GM12878 (cell line): ENCODE measurements around the gene ANKRD1.

Experiments
- ATF7 ChIP-seq: fragments of 450-650 bp; IDR thresholded peaks from 2 replicates; pipeline ENCODE4 v1.6.1; 2016; ENCODE audit warnings: low read depth, mild to moderate bottlenecking
- JUND ChIP-seq: IDR thresholded peaks from 2 replicates; pipeline ENCODE4 v1.6.1; 2012; ENCODE audit warnings: low read depth, mild to moderate bottlenecking, low read length, improper control_type of control experiment, moderate library complexity
- NFIC ChIP-seq: IDR thresholded peaks from 2 replicates; pipeline ENCODE4 v1.6.1; 2012; ENCODE audit warnings: low read depth, mild to moderate bottlenecking, inconsistent platforms, low read length, moderate library complexity
- POLR2AphosphoS5 ChIP-seq: IDR thresholded peaks from 2 replicates; pipeline ENCODE4 v1.6.1; 2011; ENCODE audit warnings: mild to moderate bottlenecking, low read length, inconsistent platforms
- TF ChIP-seq, protein P1 (sequence below): IDR thresholded peaks from 2 replicates; pipeline ENCODE4 v1.6.1; 2011; ENCODE audit warnings: low read depth, low read length, improper control_type of control experiment, borderline replicate concordance
- TF ChIP-seq, protein P2 (sequence below): IDR thresholded peaks from 2 replicates; pipeline ENCODE4 v1.6.1; 2012; ENCODE audit warnings: low read depth, low read length, improper control_type of control experiment
- TF ChIP-seq, protein P3 (sequence below), 3 experiments: IDR thresholded peaks in 2 of 3; conservative IDR thresholded peaks in 1 of 3; 2 replicates each; pipeline ENCODE4 v1.5.1; 2011; ENCODE audit warnings: low read depth in 3 of 3, low read length in 3 of 3, mild to moderate bottlenecking in 3 of 3, control low read depth in 2 of 3, moderate library complexity in 2 of 3, inconsistent platforms in 1 of 3, mixed read lengths in 1 of 3; ENCODE audit not compliant: control insufficient read depth in 2 of 3, insufficient read depth in 1 of 3; ENCODE audit errors: extremely low read depth in 1 of 3
- TF ChIP-seq, protein P4 (sequence below): fragments of 450-650 bp; IDR thresholded peaks from 2 replicates; pipeline ENCODE4 v1.6.1; 2017; ENCODE audit warnings: mild to moderate bottlenecking, moderate library complexity

DNA sequence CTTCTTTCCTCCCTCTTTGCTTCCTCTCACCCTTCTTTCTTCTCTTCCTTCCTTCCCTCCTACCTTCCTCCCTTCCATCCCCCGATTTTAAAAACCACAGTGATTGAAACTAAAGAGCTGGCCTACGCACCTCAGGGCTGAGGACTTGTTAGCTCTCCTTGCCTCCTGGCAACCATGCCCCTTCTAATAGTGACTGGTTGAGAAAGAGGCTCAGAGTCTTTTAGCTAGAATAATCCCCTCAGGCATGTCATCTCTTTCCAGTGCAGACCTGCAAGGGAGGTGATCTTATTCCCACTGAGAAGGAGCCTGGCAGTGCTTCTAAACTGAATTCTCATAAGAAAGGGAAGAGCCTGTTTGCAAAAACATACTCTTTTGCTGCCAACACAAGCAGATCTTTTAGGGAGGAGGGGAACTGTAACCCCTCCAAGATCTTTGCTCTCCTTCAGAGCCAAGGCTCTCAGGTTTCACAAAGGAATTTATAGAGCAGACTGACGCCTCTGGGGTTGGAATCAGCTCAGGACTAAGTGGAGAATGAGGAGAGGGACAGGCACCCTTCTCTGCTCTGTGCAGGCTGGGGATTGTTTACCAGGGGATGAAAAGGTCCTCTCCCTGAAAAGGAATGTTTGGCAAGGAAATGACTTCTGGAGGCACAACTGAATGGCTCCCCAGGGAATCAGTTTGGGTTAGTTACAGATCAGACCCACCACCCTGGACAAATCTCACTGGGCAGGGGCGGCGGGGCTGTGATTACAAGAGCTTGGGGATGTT is 9.4 kb upstream of the ANKRD1 start:
- no peak for TF ChIP-seq NFIC
- TF ChIP-seq, protein P1, sequence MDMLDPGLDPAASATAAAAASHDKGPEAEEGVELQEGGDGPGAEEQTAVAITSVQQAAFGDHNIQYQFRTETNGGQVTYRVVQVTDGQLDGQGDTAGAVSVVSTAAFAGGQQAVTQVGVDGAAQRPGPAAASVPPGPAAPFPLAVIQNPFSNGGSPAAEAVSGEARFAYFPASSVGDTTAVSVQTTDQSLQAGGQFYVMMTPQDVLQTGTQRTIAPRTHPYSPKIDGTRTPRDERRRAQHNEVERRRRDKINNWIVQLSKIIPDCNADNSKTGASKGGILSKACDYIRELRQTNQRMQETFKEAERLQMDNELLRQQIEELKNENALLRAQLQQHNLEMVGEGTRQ: no peak
- TF ChIP-seq, protein P2, sequence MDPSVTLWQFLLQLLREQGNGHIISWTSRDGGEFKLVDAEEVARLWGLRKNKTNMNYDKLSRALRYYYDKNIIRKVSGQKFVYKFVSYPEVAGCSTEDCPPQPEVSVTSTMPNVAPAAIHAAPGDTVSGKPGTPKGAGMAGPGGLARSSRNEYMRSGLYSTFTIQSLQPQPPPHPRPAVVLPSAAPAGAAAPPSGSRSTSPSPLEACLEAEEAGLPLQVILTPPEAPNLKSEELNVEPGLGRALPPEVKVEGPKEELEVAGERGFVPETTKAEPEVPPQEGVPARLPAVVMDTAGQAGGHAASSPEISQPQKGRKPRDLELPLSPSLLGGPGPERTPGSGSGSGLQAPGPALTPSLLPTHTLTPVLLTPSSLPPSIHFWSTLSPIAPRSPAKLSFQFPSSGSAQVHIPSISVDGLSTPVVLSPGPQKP: no peak
- TF ChIP-seq, protein P3, sequence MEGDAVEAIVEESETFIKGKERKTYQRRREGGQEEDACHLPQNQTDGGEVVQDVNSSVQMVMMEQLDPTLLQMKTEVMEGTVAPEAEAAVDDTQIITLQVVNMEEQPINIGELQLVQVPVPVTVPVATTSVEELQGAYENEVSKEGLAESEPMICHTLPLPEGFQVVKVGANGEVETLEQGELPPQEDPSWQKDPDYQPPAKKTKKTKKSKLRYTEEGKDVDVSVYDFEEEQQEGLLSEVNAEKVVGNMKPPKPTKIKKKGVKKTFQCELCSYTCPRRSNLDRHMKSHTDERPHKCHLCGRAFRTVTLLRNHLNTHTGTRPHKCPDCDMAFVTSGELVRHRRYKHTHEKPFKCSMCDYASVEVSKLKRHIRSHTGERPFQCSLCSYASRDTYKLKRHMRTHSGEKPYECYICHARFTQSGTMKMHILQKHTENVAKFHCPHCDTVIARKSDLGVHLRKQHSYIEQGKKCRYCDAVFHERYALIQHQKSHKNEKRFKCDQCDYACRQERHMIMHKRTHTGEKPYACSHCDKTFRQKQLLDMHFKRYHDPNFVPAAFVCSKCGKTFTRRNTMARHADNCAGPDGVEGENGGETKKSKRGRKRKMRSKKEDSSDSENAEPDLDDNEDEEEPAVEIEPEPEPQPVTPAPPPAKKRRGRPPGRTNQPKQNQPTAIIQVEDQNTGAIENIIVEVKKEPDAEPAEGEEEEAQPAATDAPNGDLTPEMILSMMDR (IDR thresholded peaks at IDR 0.05 in 2 of 3, conservative IDR thresholded peaks at IDR 0.05 in 1 of 3; ENCODE audit: control insufficient read depth in 2 of 3, extremely low read depth in 1 of 3, insufficient read depth in 1 of 3, low read depth in 3 of 3, low read length in 3 of 3): no peak
- TF ChIP-seq, protein P4, sequence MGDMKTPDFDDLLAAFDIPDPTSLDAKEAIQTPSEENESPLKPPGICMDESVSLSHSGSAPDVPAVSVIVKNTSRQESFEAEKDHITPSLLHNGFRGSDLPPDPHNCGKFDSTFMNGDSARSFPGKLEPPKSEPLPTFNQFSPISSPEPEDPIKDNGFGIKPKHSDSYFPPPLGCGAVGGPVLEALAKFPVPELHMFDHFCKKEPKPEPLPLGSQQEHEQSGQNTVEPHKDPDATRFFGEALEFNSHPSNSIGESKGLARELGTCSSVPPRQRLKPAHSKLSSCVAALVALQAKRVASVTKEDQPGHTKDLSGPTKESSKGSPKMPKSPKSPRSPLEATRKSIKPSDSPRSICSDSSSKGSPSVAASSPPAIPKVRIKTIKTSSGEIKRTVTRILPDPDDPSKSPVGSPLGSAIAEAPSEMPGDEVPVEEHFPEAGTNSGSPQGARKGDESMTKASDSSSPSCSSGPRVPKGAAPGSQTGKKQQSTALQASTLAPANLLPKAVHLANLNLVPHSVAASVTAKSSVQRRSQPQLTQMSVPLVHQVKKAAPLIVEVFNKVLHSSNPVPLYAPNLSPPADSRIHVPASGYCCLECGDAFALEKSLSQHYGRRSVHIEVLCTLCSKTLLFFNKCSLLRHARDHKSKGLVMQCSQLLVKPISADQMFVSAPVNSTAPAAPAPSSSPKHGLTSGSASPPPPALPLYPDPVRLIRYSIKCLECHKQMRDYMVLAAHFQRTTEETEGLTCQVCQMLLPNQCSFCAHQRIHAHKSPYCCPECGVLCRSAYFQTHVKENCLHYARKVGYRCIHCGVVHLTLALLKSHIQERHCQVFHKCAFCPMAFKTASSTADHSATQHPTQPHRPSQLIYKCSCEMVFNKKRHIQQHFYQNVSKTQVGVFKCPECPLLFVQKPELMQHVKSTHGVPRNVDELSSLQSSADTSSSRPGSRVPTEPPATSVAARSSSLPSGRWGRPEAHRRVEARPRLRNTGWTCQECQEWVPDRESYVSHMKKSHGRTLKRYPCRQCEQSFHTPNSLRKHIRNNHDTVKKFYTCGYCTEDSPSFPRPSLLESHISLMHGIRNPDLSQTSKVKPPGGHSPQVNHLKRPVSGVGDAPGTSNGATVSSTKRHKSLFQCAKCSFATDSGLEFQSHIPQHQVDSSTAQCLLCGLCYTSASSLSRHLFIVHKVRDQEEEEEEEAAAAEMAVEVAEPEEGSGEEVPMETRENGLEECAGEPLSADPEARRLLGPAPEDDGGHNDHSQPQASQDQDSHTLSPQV: no peak
- TF ChIP-seq JUND: no peak
- no peak for TF ChIP-seq POLR2AphosphoS5
- no peak for TF ChIP-seq ATF7
